A549 treated with Hydrocortisone at 1 μM for 4 hours (cell line): ENCODE results near the gene KRTAP16-1. TPM values are rescaled to one million over a fixed set of nuclear protein-coding genes. Genes with fewer than 3 reads are reported as not detected.

Experiments
- total RNA-seq: library from RNA; stranded (reverse); fragments of 200-300 nt; extraction: Qiagen RNA extraction; gene quantifications from 5 replicates; pipeline ENCODE4 v1.2.3, GENCODE V29; 2022

KRTAP16-1 gene, protein sequence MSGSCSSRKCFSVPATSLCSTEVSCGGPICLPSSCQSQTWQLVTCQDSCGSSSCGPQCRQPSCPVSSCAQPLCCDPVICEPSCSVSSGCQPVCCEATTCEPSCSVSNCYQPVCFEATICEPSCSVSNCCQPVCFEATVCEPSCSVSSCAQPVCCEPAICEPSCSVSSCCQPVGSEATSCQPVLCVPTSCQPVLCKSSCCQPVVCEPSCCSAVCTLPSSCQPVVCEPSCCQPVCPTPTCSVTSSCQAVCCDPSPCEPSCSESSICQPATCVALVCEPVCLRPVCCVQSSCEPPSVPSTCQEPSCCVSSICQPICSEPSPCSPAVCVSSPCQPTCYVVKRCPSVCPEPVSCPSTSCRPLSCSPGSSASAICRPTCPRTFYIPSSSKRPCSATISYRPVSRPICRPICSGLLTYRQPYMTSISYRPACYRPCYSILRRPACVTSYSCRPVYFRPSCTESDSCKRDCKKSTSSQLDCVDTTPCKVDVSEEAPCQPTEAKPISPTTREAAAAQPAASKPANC
- total RNA-seq, result not detected in 5 replicates

DNA sequence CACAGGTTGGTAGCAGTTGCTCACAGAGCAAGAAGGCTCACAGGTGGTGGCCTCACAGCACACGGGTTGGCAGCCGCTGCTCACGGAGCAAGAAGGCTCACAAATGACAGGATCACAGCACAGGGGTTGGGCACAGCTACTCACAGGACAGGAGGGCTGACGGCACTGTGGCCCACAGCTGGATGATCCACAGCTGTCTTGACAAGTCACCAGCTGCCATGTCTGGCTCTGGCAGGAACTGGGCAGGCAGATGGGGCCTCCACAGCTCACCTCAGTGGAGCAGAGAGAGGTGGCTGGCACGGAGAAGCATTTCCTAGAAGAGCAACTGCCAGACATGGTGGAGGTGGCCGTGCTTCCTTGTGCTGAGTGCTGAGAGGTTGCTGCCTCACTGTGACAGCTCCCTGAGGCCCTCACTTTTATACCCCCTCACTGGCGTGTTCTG, at the start of gene KRTAP16-1:
Gene KRTAP16-1, minus strand, starts transcription at position 392 of the 442 bp plus-strand sequence. Its CDS starts 56 bp downstream, at position 336.

GRCh38 chr17:41350381-41350878, 41.3 kb upstream of the KRTAP16-1 start, which contains the start of gene KRT33A:
Gene KRT33A (minus strand): TSS chr17:41350828. CDS start chr17:41350767, 61 bp downstream.

GRCh38 chr17:41315204-41315794, 6.2 kb upstream of the KRTAP16-1 start, which contains the start of gene KRTAP17-1:
Gene KRTAP17-1 (minus strand): TSS chr17:41315710. CDS start chr17:41315650, 60 bp downstream.

GRCh38 chr17:41301916-41302901, 6.9 kb downstream of the KRTAP16-1 start, which contains the start of gene KRTAP29-1:
Gene KRTAP29-1 (minus strand): TSS chr17:41302851. CDS start chr17:41302851, 0 bp downstream.

GRCh38 chr17:41275648-41276190, 33.4 kb downstream of the KRTAP16-1 start, which contains the start of gene KRTAP9-7:
Gene KRTAP9-7 (plus strand): TSS chr17:41275698. CDS start chr17:41275698, 0 bp downstream.

GRCh38 chr17:41265078-41265477, 44.0 kb downstream of the KRTAP16-1 start, which contains the start of gene KRTAP9-6:
Gene KRTAP9-6 (plus strand): TSS chr17:41265378. CDS start chr17:41265378, 0 bp downstream.

Other genes with a start within 250 kb of the KRTAP16-1 start
- gene KRTAP2-3, start 249.2 kb downstream of the KRTAP16-1 start, total RNA-seq, result 0.20 to 0.22 TPM in 2 of 5 replicates, not detected in the others
- not detected in 5 replicates for gene KRTAP2-4, start 243.4 kb downstream of the KRTAP16-1 start, total RNA-seq
- gene KRTAP4-7, start 225.2 kb downstream of the KRTAP16-1 start, total RNA-seq, result not detected in 5 replicates
- gene KRTAP4-8, start 211.2 kb downstream of the KRTAP16-1 start, total RNA-seq, result not detected in 5 replicates
- gene KRTAP4-16, start 207.1 kb downstream of the KRTAP16-1 start, total RNA-seq, result not detected in 5 replicates
- not detected in 5 replicates for gene KRTAP4-9, start 203.9 kb downstream of the KRTAP16-1 start, total RNA-seq
- gene KRTAP4-11, start 190.9 kb downstream of the KRTAP16-1 start, total RNA-seq, result not detected in 5 replicates
- gene KRTAP4-12, start 185.1 kb downstream of the KRTAP16-1 start, total RNA-seq, result not detected in 5 replicates
- gene KRTAP4-6, start 168.8 kb downstream of the KRTAP16-1 start, total RNA-seq, result not detected in 5 replicates
- gene KRTAP4-5, start 159.5 kb downstream of the KRTAP16-1 start, total RNA-seq, result not detected in 5 replicates
- not detected in 5 replicates for gene KRTAP4-4, start 148.6 kb downstream of the KRTAP16-1 start, total RNA-seq
- not detected in 5 replicates for gene KRTAP4-3, start 141.1 kb downstream of the KRTAP16-1 start, total RNA-seq
- not detected in 5 replicates for gene KRTAP4-2, start 131.1 kb downstream of the KRTAP16-1 start, total RNA-seq
- gene KRTAP4-1, start 124.4 kb downstream of the KRTAP16-1 start, total RNA-seq, result 0.10 to 0.29 TPM (median 0.16 TPM) in 3 of 5 replicates, not detected in the others
- not detected in 5 replicates for gene KRTAP9-1, start 119.4 kb downstream of the KRTAP16-1 start, total RNA-seq
- gene KRTAP9-2, start 82.7 kb downstream of the KRTAP16-1 start, total RNA-seq, result not detected in 5 replicates
- gene KRTAP9-3, start 76.9 kb downstream of the KRTAP16-1 start, total RNA-seq, result not detected in 5 replicates
- not detected in 5 replicates for gene KRTAP9-8, start 71.3 kb downstream of the KRTAP16-1 start, total RNA-seq
- not detected in 5 replicates for gene KRTAP9-4, start 59.6 kb downstream of the KRTAP16-1 start, total RNA-seq
- gene KRTAP9-9, start 53.9 kb downstream of the KRTAP16-1 start, total RNA-seq, result not detected in 5 replicates
- not detected in 5 replicates for gene KRTAP9-6, start 43.9 kb downstream of the KRTAP16-1 start, total RNA-seq
- not detected in 5 replicates for gene KRTAP9-7, start 33.6 kb downstream of the KRTAP16-1 start, total RNA-seq
- gene KRTAP29-1, start 6.5 kb downstream of the KRTAP16-1 start, total RNA-seq, result not detected in 5 replicates
- not detected in 5 replicates for gene KRTAP17-1, start 6.4 kb upstream of the KRTAP16-1 start, total RNA-seq
- gene KRT33A, start 41.5 kb upstream of the KRTAP16-1 start, total RNA-seq, result not detected in 5 replicates
- gene KRT33B, start 60.5 kb upstream of the KRTAP16-1 start, total RNA-seq, result not detected in 5 replicates
- gene KRT34, start 73.0 kb upstream of the KRTAP16-1 start, total RNA-seq, result 0.22 to 0.52 TPM (median 0.46 TPM) in 5 replicates
- not detected in 5 replicates for gene KRT31, start 88.3 kb upstream of the KRTAP16-1 start, total RNA-seq
- not detected in 5 replicates for gene KRT37, start 115.3 kb upstream of the KRTAP16-1 start, total RNA-seq
- gene KRT38, start 131.7 kb upstream of the KRTAP16-1 start, total RNA-seq, result not detected in 5 replicates
- gene KRT32, start 158.1 kb upstream of the KRTAP16-1 start, total RNA-seq, result 0.05 to 0.07 TPM (median 0.06 TPM) in 3 of 5 replicates, not detected in the others
- not detected in 5 replicates for gene KRT35, start 171.8 kb upstream of the KRTAP16-1 start, total RNA-seq
- not detected in 5 replicates for gene KRT36, start 180.6 kb upstream of the KRTAP16-1 start, total RNA-seq
- 0.09 to 0.29 TPM (median 0.24 TPM) in 5 replicates for gene KRT13, start 196.3 kb upstream of the KRTAP16-1 start, total RNA-seq
- 2.1 to 3.9 TPM (median 3.2 TPM) in 5 replicates for gene KRT15, start 209.6 kb upstream of the KRTAP16-1 start, total RNA-seq
- gene KRT19, start 219.0 kb upstream of the KRTAP16-1 start, total RNA-seq, result 40.6 to 55.7 TPM (median 46.2 TPM) in 5 replicates